NCI-H2029 (cell line): ENCODE results near the gene HOXB4.

Experiments
- DNase-seq: peaks from one replicate; lab custom pipeline; 2025; lab: John Stamatoyannopoulos, UW

HOXB4 gene

GRCh38 chr17:48577946-48578615 is at the start of gene HOXB4:
Gene HOXB4, minus strand, starts transcription at chr17:48578350. Its CDS starts 31 bp downstream, at chr17:48578319.
- peak; percentile 85 for DNase-seq

DNA sequence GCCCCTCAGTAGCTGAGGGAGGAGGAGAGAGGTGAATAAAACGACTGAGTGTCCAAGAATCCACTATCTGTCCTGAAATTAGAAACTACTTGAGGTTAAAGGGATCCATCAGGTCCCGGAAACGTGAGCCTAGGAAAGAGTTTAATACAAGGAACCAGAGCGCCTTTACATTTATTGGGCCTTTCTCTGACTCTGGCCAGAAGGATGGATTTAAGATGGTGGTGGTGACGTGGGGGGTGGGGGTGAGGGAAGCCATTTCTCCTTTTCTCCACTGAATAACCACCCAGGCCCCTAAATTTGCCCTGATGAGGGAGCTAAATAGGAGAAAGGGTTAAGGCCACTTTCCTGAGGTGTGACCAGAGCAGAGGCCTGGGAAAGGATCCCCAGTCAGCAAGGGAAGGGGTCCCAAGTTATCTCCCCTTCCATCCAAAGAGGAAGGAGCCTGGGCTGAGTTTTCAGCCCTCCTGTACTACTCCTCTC is 49.0 kb upstream of the HOXB4 start:
- no peak for DNase-seq

- DNase-seq = no peak
These were observed 48.3 kb upstream of the HOXB4 start, which contains the start of gene HOXB9 for GRCh38 chr17:48626245-48627117. Gene HOXB9, minus strand, starts transcription at chr17:48626358. Its CDS starts 89 bp downstream, at chr17:48626269.

DNA sequence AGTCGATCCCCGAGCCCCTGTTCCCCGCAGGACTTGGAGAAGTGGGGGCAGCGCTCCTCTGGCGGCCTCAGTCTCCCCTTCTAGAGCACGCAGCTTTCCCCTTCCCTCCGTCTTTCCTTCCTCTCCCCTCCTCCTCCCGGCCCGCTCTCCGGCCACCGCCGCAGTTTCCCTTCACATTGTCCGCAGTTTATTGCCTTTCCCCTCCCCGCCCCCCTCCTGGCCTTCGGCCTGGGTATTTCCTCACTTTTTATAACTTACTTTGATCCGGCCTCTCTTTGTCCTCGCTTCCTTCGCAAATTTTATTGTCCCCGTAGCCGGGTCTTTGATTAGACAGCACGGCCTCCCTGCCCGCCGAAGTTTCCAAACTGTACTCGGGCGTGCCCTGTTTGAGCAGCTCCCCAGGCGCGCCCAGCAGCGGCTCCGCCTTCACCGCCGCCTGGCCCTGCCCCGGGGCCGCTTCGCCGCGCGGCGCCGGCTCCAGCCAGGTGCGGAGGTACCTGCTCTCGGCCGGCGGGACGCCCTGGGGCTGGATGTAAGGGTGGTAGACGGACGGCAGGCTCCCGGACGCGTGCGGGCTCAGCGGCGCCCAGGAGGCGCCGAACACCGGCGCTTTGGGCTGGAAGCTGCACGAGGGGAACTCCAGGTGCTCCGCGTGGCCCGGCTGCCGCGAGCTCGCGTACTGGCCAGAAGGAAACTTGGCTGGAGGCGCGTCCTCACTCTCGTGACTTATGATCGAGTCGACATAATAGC is 47.5 kb upstream of the HOXB4 start:
- no peak for DNase-seq

- no peak for DNase-seq
These were observed 46.7 kb upstream of the HOXB4 start for GRCh38 chr17:48624544-48625494.

GRCh38 chr17:48624118-48624517 is 46.0 kb upstream of the HOXB4 start:
- DNase-seq = no peak

- DNase-seq = no peak
These were observed 45.4 kb upstream of the HOXB4 start for GRCh38 chr17:48623583-48623982.

GRCh38 chr17:48622857-48623256 is 44.7 kb upstream of the HOXB4 start:
- DNase-seq = no peak

GRCh38 chr17:48621410-48622392 is 43.6 kb upstream of the HOXB4 start:
- DNase-seq = no peak

DNA sequence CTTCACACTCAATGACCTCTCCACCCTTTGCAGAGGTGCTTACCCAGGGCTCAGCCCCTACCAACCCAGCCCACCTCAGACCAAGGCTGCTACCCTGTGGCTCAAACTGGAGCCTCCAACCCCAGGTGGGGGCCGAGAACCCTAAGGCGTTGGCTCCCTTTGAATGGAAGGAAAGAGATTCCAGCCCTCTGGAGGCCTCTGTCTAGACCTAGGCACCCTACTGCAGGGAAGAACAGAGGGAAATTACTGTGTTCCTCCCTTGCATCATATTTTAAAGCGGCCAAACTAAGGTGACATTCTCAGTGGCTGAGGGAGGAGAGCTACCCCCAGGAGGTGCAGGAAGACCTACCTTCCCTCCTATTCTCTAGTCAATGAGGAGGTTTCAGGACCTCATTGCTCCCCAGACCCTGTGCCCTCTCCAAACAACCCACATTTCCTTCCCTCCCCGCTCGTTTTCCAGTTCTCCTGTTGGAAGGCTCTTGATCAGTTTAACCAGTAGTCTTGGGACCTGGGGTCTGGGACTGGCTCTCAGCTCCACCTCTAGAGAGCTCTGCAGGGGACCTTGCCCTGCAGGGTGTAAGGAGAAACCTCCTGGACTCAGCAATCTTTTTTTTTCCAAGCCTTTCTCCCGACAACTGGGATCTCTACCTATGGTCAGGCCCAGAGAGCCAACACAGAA is 42.5 kb upstream of the HOXB4 start:
- no peak for DNase-seq

- no peak for DNase-seq
These were observed 41.8 kb upstream of the HOXB4 start for GRCh38 chr17:48619826-48620449.

- peak; percentile 65 for DNase-seq
These were observed 40.2 kb upstream of the HOXB4 start for GRCh38 chr17:48618256-48618896.

GRCh38 chr17:48617471-48618255 is 39.5 kb upstream of the HOXB4 start:
- DNase-seq = no peak

- no peak for DNase-seq
These were observed 38.7 kb upstream of the HOXB4 start for GRCh38 chr17:48616717-48617470.

- no peak for DNase-seq
These were observed 38.0 kb upstream of the HOXB4 start for GRCh38 chr17:48615963-48616716.
